NT2/D1 (cell line): ENCODE data around the gene SHF.

Source experiments
- SUZ12 ChIP-seq: IDR thresholded peaks from 2 replicates; pipeline ENCODE4 v1.6.1; 2011; ENCODE audit not compliant: insufficient read length, insufficient read depth; ENCODE audit errors: extremely low read depth
- YY1 ChIP-seq: IDR thresholded peaks from 2 replicates; pipeline ENCODE4 v1.6.1; 2011; ENCODE audit not compliant: insufficient read length, insufficient read depth
- ZNF274 ChIP-seq: IDR thresholded peaks from 2 replicates; pipeline ENCODE4 v1.6.1; 2011; ENCODE audit warnings: mild to moderate bottlenecking, low read depth, low read length

DNA sequence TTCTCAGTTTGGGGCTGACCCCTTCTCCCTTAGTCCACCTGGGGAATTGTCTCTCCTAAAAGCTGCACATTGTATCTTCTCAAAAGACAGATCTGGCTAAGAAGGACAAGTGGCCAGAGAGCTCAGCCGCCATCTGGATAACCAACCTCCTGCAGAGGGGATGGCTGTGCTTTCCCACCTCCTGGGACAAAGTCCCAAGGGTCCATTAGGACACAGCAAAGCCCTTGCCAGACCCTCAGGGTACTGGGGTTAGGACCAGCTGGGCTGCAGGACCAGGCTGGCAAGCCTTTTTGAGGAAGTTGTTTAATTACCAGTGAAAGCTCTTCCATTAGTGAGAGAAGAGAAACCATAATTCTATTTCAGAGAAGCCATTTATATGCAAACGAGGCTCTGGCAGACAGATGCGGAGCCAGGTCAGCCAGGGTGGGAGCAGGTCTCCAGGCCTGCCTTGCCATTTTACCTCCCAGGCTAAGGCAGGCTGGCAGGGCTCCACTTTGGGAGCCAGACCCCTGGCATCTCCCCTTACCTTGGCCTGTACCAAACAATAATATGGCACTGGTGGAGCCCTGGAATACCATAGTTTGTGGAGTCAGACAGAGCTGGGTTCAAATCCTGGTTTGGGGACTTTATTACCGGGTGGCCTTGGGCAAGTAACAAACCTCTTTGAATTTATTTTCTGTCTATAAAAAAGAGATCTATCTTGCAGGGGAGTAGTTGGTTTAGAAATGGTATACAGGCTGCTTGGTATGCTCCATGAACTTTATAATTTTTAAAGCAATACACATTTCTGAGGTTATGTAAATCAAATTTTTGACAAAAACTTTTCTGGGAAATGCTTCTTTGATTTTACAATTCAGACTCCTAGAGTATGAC is 17.9 kb downstream of the SHF start:
- TF ChIP-seq YY1 = no peak
- TF ChIP-seq SUZ12 = no peak
- TF ChIP-seq ZNF274 = no peak
